ENCODE data around the gene PYGL. TPM values are rescaled to one million over a fixed set of nuclear protein-coding genes. Genes with fewer than 3 reads are reported as not detected.

The PYGL gene
- total RNA-seq, 2 donors from 2014 or later = 15.4 to 23.6 TPM

- 54% methylated on average over 11 of the region's 11 CpGs for WGBS
- H3K36me3 ChIP-seq = no peaks in the 10 kb centered on the region
- no peak for DNase-seq (ENCODE audit: low spot score)
- no peak overlapping the region for H3K4me3 ChIP-seq
- H3K4me1 ChIP-seq (replicated peaks) = no peaks in the 10 kb centered on the region
- H3K9me3 ChIP-seq = no peaks in the 10 kb centered on the region
- TF ChIP-seq CTCF (IDR thresholded peaks at IDR 0.05) = no peak
- no peak for TF ChIP-seq POLR2A (IDR thresholded peaks at IDR 0.05)
- no peak for TF ChIP-seq POLR2AphosphoS5 (IDR thresholded peaks at IDR 0.05)
- intact Hi-C loops (cut with DNase I) = loop anchor here (10.0 kb wide), 1 partner anchor 251 kb away; no protein-coding TSS in a partner anchor
- H3K27me3 ChIP-seq (replicated peaks; ENCODE audit: insufficient read depth) = no peaks in the 10 kb centered on the region
- H3K27ac ChIP-seq = no peak overlapping the region
These were observed 78.7 kb downstream of the PYGL start for GRCh38 chr14:50865391-50866076.

GRCh38 chr14:50864946-50865345 lies 79.3 kb downstream of the PYGL start:
- Histone ChIP-seq H3K27me3 (replicated peaks; ENCODE audit: insufficient read depth) (no peaks in the 10 kb centered on the region), H3K9me3 (no peaks in the 10 kb centered on the region), H3K4me1 (replicated peaks) (no peaks in the 10 kb centered on the region), H3K36me3 (no peaks in the 10 kb centered on the region), H3K27ac (no peak overlapping the region), H3K4me3 (no peak overlapping the region)
- 84% methylated on average over 5 of the region's 5 CpGs for WGBS
- DNase-seq (ENCODE audit: low spot score) = no peak
- intact Hi-C loops (cut with DNase I) = loop anchor here (5.0 to 10.0 kb wide), 3 partner anchors 88 to 323 kb away; no protein-coding TSS in a partner anchor
- TF ChIP-seq CTCF (IDR thresholded peaks at IDR 0.05) (no peak), POLR2AphosphoS5 (IDR thresholded peaks at IDR 0.05) (no peak), POLR2A (IDR thresholded peaks at IDR 0.05) (no peak)

- DNase-seq (ENCODE audit: low spot score) = no peak
- Histone ChIP-seq H3K9me3 (no peaks in the 10 kb centered on the region), H3K4me1 (replicated peaks) (no peaks in the 10 kb centered on the region), H3K27me3 (replicated peaks; ENCODE audit: insufficient read depth) (no peaks in the 10 kb centered on the region), H3K4me3 (no peak overlapping the region), H3K27ac (no peak overlapping the region), H3K36me3 (no peaks in the 10 kb centered on the region)
- intact Hi-C loops (cut with DNase I) = loop anchor here (5.0 to 10.0 kb wide), 3 partner anchors 87 to 322 kb away; no protein-coding TSS in a partner anchor
- TF ChIP-seq CTCF (IDR thresholded peaks at IDR 0.05) (no peak), POLR2A (IDR thresholded peaks at IDR 0.05) (no peak), POLR2AphosphoS5 (IDR thresholded peaks at IDR 0.05) (no peak)
These were observed 80.0 kb downstream of the PYGL start for GRCh38 chr14:50864237-50864636.

GRCh38 chr14:50862036-50862570 lies 82.2 kb downstream of the PYGL start:
- Histone ChIP-seq H3K27me3 (replicated peaks; ENCODE audit: insufficient read depth) (no peaks in the 10 kb centered on the region), H3K9me3 (no peaks in the 10 kb centered on the region), H3K27ac (no peak overlapping the region), H3K36me3 (no peaks in the 10 kb centered on the region), H3K4me1 (replicated peaks) (no peaks in the 10 kb centered on the region), H3K4me3 (no peak overlapping the region)
- WGBS = 76% methylated on average over 4 of the region's 4 CpGs
- DNase-seq (ENCODE audit: low spot score) = no peak
- intact Hi-C loops (cut with DNase I) = loop anchor here (5.0 to 10.0 kb wide), 3 partner anchors 85 to 320 kb away; no protein-coding TSS in a partner anchor
- TF ChIP-seq POLR2AphosphoS5 (IDR thresholded peaks at IDR 0.05) = no peak
- TF ChIP-seq CTCF (IDR thresholded peaks at IDR 0.05) = no peak
- no peak for TF ChIP-seq POLR2A (IDR thresholded peaks at IDR 0.05)
